Pons (tissue), 1 donor: ENCODE results near the gene CSNK1A1L.

Experiments
- DNase-seq: peaks from one replicate; pipeline ENCODE4 v3.0.0-alpha.2; 2016; ENCODE audit warnings: low spot score

The CSNK1A1L gene

DNA sequence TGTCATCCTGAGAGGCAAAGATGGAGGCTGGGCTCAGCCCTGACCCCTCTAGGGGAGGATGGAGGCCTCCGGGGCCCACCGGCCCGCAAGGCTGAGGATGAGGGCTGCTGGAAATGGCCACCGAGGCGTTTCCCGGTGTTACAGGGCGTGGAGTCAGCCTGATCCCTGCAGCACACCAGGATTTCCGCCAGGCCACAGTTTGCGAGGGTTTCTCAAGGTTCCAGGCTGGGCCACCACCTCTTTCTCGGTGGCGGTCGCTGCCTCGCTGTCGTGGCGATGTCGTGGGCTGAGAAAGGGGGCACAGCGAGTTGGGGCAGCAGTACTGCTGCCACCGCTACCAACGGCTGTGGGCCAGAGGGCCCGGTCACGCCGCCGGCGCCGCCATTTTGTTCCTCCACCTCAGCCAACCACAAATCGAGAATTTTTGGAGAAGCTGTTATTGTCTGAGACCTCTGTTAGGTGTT lies at the start of gene CSNK1A1L:
TSS of gene CSNK1A1L (minus strand) at position 414 of the 464 bp plus-strand sequence. CDS start at position 6, 408 bp downstream.
- no peak for DNase-seq

DNA sequence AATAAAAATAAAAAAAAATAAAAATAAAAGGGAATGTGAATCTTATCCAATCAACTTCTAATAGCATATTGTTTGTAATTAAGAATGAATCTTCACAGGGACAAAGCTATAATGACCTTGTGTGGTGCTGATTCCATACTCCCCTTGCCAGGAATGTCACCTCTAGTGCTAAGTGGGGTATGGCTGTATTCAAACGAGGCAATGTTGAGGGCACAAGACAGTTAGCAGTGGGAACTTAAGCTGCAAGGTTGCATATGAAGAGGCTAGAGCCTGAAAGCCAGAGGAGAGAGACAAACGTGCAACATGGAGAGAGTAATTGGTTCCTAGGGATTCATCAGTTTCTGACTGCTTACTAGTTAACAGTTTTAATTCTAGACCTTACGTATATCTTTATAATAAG lies 43.9 kb upstream of the CSNK1A1L start:
- DNase-seq = no peak

DNA sequence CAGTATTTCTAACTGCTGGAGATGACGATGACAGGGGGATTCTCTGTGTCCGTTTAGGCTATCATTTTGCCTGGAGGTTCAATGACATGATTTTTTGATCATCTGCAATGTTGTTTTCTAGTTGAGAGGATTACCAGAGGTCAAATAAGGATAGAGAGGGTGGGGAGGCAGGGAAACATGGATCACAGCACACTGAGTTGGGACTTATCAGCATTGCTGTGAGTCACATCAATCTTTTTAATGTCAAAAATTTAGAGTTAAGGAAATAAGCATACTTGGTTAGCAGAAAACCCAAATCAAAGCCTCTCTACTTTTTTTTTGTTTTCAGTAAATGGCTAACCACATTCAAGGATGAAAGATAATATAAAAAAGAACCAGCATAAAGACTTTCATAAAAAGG lies 43.0 kb upstream of the CSNK1A1L start:
- DNase-seq = no peak

DNA sequence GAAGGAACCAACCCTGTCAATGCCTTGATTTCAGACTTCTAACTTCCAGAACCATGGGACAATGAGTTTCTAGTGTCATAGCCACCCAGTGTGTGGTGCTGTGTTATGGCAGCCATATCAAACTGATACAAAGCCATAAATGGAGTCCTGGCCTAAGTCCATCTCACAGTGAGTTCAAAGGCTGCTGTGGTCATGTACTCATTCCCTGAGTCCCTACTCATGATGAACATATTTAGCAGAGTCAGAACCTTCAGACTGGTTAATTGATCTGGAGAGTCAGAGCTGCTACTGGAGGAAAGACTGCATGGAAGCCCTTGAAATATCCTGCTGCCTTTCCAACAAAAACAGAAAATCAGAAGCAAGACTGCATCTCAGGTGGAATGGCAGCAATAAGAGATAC lies 39.2 kb upstream of the CSNK1A1L start:
- DNase-seq = no peak

DNA sequence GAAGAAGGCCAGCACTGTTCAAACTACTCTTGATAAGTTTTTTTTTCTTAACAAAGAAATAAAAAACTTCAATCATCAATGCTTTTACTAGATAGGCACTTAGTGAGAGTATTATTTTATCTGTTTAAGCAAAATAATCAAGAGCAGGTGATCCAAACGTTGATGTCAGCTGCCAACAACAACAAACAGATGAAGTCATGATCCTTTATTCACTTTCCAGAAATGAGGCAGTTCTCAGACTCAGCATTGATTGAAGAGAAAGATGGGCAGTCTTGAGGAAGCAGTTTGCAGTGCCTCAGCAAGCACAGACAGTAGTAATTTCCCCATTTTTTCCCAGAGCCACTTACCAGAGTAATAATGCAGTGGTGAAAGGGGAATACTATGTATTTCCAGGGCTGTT lies 38.4 kb upstream of the CSNK1A1L start:
- DNase-seq = no peak

DNA sequence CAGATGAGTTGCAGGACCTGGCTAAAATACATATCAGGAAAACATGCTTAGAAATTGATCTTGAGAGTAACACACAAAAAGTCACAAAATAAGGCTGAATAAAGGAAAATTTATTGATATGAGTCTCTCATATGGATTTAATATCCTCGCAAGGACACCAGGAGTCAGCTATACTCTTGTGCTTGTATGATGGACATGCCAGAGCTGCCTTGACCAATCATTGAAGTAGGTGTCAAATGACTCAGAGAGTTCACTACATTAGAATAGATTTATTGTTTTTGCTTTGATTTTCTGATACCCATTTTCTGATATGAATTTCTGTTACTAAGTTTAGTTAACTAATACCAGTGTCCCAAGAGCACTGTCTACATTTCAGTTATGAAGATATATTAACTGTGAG lies 37.4 kb upstream of the CSNK1A1L start:
- no peak for DNase-seq

DNA sequence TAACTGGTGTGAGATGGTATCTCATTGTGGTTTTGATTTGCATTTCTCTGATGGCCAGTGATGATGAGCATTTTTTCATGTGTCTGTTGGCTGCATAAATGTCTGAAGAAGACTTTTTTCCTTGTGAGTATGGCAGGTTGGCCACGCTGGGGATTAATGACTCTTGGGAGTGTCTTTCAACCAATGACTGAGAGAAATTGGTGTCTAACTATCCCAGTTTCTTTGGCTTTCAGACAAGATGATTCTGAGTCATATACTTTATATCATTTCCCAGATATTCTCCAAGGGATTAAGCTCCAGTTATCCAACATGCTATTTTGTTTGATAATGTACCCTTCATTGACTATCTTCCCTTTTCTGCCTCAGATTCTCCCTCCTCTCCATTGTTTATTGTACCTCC lies 35.5 kb upstream of the CSNK1A1L start:
- no peak for DNase-seq

DNA sequence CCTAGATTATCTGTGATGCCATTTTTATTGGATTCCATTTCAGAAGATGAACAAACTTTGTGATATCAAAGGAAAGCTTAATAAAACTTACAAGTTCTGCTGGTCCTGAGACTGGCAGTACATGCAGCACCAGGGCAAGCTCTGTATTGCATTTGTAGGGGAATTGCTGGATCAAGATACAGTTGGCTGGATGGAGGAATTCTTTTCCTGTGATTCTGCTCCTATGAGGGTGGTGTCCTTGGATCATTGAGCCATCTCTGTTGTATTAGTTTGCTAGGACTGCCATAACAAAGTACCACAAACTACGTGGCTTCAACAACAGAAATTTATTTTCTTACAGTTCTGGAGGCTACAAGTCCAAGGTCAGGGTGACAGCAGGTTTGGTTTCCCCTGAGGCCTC lies 33.9 kb upstream of the CSNK1A1L start:
- DNase-seq = no peak

DNA sequence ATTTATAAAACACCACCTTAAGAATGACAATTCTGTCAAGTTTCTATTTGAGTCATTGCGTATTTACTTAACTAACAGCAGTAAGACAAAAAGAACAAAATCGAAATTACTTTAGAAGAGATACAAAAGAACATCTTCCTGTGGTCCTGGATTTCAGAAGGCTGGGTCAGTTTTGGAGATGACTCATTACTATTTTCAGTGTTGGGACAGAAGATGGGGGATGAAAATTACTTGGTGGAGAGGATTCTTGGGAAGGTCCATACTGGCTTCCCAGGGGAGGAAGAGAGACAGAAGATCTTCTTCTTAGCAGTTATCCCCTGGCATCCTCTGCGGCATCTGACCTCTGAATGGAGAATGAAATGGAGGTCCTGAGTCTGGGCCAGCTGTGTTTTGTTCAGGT lies 33.5 kb upstream of the CSNK1A1L start:
- no peak for DNase-seq

DNA sequence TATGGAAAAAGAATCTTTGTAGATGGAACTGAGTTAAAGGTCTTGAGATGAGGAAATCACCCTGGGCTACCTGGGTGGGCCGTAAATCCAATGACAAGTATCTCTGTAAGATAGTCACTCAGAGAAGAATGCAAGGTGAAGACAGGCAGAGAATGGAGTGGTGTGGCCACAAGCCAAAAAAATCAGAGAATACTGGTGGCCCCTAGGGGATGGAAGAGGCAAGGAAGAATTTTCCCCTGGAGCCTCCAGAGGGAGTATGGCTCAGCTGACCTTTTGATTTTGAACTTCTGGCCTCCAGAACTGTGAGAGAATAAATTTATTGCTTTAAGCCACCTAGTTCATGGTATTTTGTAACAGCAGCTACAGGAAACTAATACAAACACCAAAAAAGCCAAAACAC lies 32.7 kb upstream of the CSNK1A1L start:
- DNase-seq = no peak

DNA sequence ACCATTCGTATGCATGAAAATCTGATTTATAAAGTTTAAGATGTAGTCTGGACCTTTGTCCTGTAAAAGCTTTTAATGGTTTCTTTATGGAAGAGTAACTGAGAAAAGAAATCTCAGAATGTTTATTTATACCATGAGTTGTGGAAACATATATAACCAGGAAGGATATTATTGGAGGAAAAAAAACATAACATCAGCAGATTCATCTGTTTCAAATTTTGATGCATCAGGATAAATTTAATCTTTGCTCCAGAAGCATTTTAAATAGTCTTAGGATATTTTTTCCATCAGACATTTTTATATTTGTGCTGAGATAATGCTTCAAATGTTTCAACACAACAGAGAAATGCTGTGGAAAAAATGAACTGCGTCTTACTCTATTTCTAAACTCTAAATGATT lies 31.2 kb upstream of the CSNK1A1L start:
- DNase-seq = no peak

DNA sequence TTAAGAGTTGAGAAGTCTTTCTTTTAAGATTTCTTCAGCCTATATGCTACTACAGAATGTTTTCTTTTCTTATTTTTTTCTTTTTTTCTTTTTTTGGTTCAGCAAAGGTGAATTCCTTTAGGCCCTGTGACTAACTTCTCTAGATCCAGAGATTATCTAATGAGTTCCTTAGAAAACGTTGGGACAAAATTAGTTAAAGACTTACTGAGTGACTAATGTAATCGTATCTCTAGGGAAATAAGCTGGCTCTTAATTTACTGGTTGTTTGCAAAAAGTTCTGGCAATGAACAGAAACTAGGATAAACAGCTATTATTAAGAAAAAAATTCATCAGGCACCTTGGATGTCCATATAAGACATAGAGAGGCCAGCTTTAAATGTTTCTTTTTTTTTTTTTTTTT lies 30.7 kb upstream of the CSNK1A1L start:
- no peak for DNase-seq

DNA sequence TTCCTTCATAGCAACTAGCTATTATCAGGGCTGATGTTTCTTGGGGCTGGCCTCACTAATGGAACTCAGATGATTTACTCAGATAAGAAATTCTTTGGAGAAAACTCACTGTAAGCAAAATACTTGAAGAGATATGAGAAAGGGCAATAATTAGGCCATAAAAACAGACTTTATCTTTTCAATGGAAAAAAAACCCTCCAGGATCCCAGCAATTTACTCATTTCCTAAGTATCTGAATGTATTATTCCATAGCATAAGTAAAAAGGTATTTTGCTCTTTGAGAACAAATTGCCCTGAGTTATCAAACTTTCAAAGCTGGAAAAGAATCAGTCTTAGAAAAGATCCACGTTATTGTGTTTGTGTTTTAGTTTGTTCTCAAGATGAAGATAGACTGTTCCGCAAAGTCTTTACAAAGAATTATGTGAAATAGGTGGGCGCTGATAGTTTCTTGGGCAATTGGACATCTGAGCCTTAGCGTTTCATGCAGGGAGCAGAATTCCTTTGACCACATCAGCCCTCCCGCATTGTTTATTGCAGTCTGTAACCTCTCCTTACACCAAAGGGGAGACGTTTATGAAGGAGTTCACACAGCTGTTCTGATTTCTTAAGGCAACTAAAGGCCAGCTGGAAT lies 29.1 kb upstream of the CSNK1A1L start:
- DNase-seq = no peak

DNA sequence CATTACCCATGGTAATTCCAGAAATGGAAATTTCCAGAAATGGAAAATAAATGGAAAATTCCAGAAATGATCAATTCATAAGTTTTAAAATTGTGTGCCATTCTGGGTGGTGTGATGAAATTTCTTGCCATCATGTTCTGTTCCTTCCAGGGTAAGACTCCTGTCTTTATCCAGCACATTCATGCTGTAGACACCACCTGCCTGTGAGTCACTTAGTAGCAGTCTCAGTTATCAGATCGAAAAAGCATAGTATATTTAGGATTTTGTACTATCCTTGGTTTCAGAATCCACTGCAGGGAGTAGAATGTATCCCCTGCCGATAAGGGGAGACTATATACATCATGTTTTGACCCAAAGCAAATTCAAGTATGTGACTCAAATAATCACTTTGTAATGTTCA lies 26.7 kb upstream of the CSNK1A1L start:
- DNase-seq = no peak

DNA sequence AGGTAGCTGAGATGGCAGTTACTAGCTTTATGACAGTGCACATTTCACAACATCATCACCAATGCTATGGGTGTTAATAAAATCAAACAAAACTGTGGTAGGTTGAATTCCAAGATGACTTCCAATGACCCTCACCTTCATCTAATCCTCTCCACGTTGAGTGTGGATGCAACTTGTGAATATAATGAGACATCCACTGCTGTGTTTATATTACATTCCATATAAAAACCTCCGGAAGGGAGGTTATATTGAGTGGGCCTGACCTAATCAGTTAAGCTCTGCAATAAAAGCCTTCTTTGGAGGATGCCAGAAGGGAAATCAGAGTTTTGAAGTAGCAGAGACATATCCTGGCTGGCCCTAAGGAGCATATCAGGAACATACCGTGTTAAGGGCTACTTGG lies 25.6 kb upstream of the CSNK1A1L start:
- no peak for DNase-seq

DNA sequence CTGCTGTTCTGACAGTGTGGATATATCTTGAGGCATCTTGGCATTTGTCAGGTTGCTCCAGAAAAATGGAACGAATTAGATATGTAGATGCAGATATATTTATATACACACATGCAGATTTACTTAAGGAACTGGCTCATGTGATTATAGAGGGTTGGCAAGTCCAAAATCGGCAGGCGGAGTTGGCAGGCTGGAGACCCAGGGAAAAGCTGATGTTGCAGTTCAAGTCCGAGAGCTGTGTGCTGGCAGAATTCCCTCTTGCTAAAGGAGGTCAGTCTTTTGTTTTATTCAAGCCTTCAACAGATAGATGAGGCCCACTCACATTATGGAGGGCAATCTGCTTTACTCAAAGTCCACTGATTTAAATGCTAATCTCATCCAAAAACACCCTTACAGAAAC lies 24.4 kb upstream of the CSNK1A1L start:
- DNase-seq = peak; percentile 12

DNA sequence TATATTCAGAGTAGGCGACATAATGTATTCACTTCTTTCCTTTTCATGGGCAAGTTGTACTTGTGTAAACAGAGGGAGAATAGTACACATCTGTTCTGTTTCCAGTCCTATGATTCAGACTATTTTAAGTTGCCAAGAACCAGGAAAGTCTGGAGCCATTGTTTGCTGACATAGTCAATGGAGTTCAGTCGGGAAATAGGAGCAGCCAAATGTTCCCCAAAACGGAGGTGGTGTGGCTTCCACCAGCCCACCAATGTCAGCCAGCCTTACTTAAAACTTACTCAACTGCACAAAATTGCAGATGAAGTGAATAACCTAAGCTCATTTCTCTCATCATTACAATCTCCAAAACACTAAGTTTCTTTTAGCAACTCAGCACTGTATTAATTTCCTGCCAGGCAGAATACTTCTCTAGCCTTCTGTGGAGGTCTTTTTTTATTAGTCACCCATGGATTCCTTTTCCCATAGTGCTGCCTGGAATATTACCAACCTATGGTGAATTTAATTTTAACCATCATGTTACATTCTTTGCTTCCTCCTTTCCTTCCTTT lies 22.3 kb upstream of the CSNK1A1L start:
- peak; percentile 92 for DNase-seq

DNA sequence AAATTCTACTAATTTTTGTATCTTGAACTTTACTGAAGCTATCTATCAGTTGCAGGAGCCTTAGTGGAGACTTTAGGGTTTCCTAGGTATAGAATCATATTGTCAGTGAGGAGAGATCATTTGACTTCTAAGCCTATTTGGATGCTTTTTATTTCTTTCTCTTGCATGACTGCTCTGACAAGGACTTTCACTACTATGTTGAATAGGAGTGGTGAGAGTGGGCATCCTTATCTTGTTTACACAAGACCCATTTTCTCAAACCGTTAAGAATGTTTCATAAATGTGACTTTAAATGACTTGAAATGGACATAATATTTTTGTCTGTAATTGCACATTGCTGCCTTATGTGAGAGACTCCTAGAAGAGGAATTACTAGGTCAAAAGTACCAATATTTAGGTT lies 17.9 kb upstream of the CSNK1A1L start:
- no peak for DNase-seq

DNA sequence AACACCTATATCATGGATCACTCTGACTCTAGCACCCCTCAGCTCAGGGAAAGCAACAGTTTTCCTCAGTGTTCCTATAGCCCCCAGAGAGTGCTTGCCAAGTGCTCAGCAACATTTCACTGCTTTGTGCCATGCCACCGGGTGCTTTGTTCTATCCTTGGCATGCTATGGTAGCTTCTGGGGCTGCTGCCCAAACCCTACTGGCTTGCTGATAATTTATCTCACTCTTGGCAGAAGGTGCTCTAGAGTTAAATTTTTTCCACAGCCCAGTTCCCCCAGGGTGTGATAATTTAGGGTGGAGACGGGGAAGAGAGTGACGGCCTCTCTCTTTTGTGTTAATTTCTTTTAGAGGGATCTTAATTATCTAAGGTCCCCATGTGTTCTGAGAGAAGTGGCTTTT lies 12.6 kb upstream of the CSNK1A1L start:
- DNase-seq = peak; percentile 32

DNA sequence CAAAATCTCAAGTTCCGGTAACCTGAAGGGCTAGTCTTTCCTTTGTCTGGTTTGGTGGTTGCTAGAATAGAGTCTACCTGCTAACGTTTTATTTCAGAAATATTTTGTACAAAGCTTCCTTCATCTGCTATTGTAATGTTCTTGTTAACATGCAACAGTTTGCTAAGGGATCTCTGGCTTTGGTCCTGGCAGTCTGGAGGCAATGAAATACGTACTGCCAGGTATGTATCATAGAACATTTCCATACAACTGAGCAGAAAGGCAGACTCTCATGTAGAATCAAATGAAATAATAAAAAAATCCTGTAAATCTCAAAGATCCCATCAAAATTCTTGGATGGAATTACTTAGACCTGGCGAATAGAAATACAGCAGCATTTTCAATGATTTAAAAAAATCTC lies 8.8 kb upstream of the CSNK1A1L start:
- no peak for DNase-seq

DNA sequence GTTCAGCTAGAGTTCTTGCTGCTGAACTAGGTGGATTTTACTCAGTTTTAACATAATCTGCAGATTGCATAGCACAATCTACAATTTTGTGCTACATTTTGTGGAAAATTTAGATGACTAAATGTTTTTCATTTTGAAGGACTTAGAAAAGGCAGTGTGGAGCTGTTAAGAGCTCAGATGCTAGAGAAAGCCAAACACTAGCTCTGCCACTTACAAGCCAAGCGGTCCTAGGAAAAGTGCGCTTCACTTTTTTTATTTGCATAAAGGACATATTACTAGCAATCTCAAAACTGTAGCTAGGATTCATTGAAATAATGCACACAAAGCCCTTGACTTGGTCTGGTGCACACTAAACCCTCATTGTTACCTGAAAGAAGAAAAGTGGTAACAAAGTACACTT lies 8.1 kb upstream of the CSNK1A1L start:
- DNase-seq = no peak

DNA sequence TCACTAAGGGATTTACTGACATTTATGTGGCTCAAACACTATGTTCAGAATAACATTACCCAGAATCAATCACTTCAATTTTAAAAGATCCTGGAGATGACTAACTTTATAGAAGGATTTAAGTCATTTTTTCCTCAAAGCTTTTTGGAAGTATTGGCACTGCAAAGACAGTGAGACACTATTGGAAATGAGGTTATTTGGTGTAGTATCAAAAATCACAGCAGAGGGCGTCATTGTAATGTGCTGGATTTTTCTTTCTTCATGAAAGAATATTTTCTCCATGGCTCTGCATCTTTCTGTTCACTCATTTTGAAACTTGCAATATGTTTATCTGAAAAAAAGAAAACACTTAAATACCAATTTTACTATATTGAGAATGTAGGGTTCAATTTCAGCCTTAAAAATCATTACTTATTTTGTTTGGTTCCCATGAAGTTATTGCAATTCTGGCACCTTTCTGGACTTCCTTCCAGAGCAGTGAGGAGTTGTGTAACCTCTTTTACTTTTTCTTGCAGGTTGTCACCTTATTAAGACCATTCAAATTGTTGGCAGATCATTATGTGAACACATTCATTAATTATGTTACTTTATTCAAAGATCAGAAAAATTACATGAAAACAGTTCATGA lies 3.7 kb upstream of the CSNK1A1L start:
- DNase-seq = peak; percentile 77

DNA sequence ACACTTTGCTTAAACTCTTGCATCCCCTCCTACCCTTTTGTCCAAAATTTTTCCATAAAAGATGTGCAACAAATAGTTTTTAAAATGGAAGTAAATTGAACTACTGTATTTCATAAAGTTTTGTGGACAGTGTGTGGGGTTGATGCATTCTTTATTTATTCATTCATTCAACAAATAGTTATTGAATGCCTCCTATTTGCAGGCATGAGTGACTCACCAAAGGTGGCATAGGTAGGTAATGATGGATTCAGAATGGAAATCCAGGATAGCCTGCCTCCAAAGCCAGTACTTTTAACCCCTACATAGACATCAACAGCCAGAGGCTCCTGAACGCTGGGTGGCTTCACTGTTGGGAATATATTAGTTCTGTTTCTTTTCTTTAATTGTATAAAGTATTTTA lies 2.4 kb upstream of the CSNK1A1L start:
- no peak for DNase-seq

DNA sequence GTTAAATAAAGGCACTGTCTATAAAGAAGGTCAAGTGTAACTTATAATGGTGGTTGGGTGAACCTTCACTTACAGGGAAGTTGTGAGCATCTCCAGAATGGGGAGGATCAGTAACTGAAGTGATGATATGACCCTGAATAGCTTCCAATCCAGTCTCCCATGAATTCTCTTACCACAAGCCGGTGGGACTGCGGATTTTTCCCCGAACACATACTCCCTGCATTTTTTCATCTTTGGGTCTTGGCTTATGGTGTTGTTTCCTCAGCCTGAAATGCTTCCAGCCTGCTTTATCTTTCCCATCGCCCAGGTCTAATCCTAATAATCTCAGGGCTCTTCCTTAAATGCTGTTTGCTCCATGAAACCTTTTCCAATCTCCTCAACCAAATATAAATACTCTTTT lies 2.0 kb upstream of the CSNK1A1L start:
- DNase-seq = no peak
